K562 (cell line): ENCODE data around the gene KCNJ11. TPM values are rescaled to one million over a fixed set of nuclear protein-coding genes. Genes with fewer than 3 reads are reported as not detected.

Experiments used
- CBX3 ChIP-seq, 2 experiments: IDR thresholded peaks; 1 replicate in 1 of 2; 2 replicates in 1 of 2; pipeline ENCODE4 v1.6.1; 2012; ENCODE audit warnings: inconsistent platforms in 2 of 2, low read length in 2 of 2, borderline replicate concordance in 1 of 2, control low read depth in 1 of 2
- ETV1 ChIP-seq: fragments of 450-650 bp; conservative IDR thresholded peaks from 2 replicates; pipeline ENCODE4 v1.6.1; 2016; ENCODE audit warnings: missing genetic modification characterization, control low read depth, low read depth, missing compliant biosample characterization
- MCM2 ChIP-seq: fragments of 450-650 bp; IDR thresholded peaks from 2 replicates; pipeline ENCODE4 v1.6.1; 2017; ENCODE audit warnings: low read depth, mild to moderate bottlenecking
- MLX ChIP-seq, 2 experiments: fragments of 450-650 bp in 1 of 2; sonication (generic) in 1 of 2; formaldehyde crosslinking; conservative IDR thresholded peaks; 2 replicates each; pipeline versions ENCODE4 v1.4.0 to v1.8.1; 2020 to 2022; ENCODE audit warnings: mild to moderate bottlenecking in 1 of 2, missing genetic modification reagents in 1 of 2
- RBM14 ChIP-seq: fragments of 200-400 bp; formaldehyde crosslinking; IDR thresholded peaks from 2 replicates; pipeline ENCODE4 v1.6.1; 2018; ENCODE audit warnings: low read depth, mild to moderate bottlenecking, low read length, moderate library complexity, borderline replicate concordance; ENCODE audit not compliant: insufficient read depth
- ZC3H11A ChIP-seq: IDR thresholded peaks from 2 replicates; pipeline ENCODE4 v1.6.1; 2012; ENCODE audit warnings: low read depth, low read length, improper control_type of control experiment
- ZNF165 ChIP-seq: fragments of 250-450 bp; sonication (Bioruptor Pico); IDR thresholded peaks from 2 replicates; pipeline ENCODE4 v1.4.0; 2020; ENCODE audit warnings: borderline replicate concordance
- ZNF24 ChIP-seq: fragments of 450-650 bp; IDR thresholded peaks from 2 replicates; pipeline ENCODE4 v1.6.1; 2016
- ZNF551 ChIP-seq: fragments of 250-450 bp; sonication (Bioruptor Pico); IDR thresholded peaks from 2 replicates; pipeline ENCODE4 v1.5.0; 2021; ENCODE audit warnings: mild to moderate bottlenecking, moderate library complexity
- ZNF609 ChIP-seq: sonication (generic); formaldehyde crosslinking; IDR thresholded peaks from 2 replicates; pipeline ENCODE4 v1.8.1; 2023; ENCODE audit warnings: missing genetic modification reagents, mild to moderate bottlenecking, borderline replicate concordance
- polyA plus RNA-seq, 8 experiments: library from polyadenylated mRNA; depleted of rRNA in 4 of 8; stranded (reverse) in 5 of 8; unstranded in 3 of 8; fragments of >200 nt; fragmentation: Nextera tagmentation in 2 of 8; fragmentation: Illumina TruSeq in 1 of 8; extraction: Ambion mirVana in 2 of 8; extraction: Trizol in 1 of 8; gene quantifications; 2 replicates each; pipeline versions ENCODE4 v1.2.1 to v1.2.3, GENCODE V29; 2011 to 2014; ENCODE audit warnings: inconsistent platforms in 1 of 8, missing spikeins in 1 of 8
- total RNA-seq, 7 experiments: library from RNA; depleted of rRNA in 6 of 7; stranded (reverse); fragments of >200 nt in 6 of 7; fragmentation: Illumina TruSeq in 2 of 7; extraction: Trizol in 2 of 7; gene quantifications; 2 replicates each; pipeline versions ENCODE4 v1.2.1 to v1.2.3, GENCODE V29; 2011 to 2021; ENCODE audit warnings: low replicate concordance in 1 of 7
- TF ChIP-seq, protein P1 (sequence below): fragments of 450-650 bp; formaldehyde crosslinking; IDR thresholded peaks from 2 replicates; pipeline ENCODE4 v1.4.0; 2020; ENCODE audit warnings: mild to moderate bottlenecking, moderate library complexity
- TF ChIP-seq, protein P2 (sequence below): fragments of 450-650 bp; IDR thresholded peaks from 2 replicates; pipeline ENCODE4 v1.6.1; 2016; ENCODE audit warnings: low read depth

KCNJ11 gene
- total and polyA plus RNA-seq, 9 of the 15 experiments (the other 6 are each of a cell fraction or from before 2014, with no cell fraction given) = 0.54 to 3.7 (median 0.86) TPM; not detected in 2

DNA sequence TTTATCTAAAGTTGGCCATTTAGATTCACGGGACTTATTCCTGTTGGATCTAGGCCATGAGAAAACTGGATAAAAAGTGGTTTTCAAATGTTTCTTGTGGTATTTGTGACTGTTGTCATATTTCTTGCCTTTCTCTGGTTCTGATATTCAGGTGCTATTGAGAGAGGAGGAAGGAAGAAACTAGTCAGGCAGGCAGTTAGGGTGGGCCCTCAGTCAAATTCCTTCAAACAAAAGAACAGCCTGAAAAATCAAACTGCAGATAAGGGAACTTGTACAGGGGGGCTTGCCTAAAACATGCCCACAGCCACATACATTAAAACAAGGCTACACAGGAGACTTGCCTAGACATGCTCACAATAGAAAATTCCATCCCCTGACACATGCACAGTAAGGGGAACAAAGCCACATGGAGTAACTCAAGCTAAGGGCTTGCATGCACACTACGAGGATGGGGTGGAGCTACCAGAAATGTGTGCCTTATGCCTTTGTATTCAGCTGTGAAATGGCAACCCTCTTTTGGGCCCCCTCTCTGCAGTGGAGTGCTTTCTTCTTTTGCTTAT, 18.7 kb downstream of the KCNJ11 start (continued):
- TF ChIP-seq MLX (CRISPR knock-in tag; conservative IDR thresholded peaks at IDR 0.05) (no peak), MCM2 (no peak), ZNF551 (no peak), ZNF165 (CRISPR knock-in tag) (no peak), RBM14 (no peak), ZNF609 (CRISPR knock-in tag) (no peak), ZC3H11A (no peak), ZNF24 (no peak), CBX3 (IDR thresholded peaks at IDR 0.05; ENCODE audit: borderline replicate concordance in 1 of 2, low read length in 2 of 2) (peak in 1 of 2 experiments; percentile 78; a peak in 2 of 3 replicates), ETV1 (tag) (no peak)
- TF ChIP-seq, protein P1, sequence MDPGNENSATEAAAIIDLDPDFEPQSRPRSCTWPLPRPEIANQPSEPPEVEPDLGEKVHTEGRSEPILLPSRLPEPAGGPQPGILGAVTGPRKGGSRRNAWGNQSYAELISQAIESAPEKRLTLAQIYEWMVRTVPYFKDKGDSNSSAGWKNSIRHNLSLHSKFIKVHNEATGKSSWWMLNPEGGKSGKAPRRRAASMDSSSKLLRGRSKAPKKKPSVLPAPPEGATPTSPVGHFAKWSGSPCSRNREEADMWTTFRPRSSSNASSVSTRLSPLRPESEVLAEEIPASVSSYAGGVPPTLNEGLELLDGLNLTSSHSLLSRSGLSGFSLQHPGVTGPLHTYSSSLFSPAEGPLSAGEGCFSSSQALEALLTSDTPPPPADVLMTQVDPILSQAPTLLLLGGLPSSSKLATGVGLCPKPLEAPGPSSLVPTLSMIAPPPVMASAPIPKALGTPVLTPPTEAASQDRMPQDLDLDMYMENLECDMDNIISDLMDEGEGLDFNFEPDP (CRISPR knock-in tag) = no peak
- TF ChIP-seq, protein P2, sequence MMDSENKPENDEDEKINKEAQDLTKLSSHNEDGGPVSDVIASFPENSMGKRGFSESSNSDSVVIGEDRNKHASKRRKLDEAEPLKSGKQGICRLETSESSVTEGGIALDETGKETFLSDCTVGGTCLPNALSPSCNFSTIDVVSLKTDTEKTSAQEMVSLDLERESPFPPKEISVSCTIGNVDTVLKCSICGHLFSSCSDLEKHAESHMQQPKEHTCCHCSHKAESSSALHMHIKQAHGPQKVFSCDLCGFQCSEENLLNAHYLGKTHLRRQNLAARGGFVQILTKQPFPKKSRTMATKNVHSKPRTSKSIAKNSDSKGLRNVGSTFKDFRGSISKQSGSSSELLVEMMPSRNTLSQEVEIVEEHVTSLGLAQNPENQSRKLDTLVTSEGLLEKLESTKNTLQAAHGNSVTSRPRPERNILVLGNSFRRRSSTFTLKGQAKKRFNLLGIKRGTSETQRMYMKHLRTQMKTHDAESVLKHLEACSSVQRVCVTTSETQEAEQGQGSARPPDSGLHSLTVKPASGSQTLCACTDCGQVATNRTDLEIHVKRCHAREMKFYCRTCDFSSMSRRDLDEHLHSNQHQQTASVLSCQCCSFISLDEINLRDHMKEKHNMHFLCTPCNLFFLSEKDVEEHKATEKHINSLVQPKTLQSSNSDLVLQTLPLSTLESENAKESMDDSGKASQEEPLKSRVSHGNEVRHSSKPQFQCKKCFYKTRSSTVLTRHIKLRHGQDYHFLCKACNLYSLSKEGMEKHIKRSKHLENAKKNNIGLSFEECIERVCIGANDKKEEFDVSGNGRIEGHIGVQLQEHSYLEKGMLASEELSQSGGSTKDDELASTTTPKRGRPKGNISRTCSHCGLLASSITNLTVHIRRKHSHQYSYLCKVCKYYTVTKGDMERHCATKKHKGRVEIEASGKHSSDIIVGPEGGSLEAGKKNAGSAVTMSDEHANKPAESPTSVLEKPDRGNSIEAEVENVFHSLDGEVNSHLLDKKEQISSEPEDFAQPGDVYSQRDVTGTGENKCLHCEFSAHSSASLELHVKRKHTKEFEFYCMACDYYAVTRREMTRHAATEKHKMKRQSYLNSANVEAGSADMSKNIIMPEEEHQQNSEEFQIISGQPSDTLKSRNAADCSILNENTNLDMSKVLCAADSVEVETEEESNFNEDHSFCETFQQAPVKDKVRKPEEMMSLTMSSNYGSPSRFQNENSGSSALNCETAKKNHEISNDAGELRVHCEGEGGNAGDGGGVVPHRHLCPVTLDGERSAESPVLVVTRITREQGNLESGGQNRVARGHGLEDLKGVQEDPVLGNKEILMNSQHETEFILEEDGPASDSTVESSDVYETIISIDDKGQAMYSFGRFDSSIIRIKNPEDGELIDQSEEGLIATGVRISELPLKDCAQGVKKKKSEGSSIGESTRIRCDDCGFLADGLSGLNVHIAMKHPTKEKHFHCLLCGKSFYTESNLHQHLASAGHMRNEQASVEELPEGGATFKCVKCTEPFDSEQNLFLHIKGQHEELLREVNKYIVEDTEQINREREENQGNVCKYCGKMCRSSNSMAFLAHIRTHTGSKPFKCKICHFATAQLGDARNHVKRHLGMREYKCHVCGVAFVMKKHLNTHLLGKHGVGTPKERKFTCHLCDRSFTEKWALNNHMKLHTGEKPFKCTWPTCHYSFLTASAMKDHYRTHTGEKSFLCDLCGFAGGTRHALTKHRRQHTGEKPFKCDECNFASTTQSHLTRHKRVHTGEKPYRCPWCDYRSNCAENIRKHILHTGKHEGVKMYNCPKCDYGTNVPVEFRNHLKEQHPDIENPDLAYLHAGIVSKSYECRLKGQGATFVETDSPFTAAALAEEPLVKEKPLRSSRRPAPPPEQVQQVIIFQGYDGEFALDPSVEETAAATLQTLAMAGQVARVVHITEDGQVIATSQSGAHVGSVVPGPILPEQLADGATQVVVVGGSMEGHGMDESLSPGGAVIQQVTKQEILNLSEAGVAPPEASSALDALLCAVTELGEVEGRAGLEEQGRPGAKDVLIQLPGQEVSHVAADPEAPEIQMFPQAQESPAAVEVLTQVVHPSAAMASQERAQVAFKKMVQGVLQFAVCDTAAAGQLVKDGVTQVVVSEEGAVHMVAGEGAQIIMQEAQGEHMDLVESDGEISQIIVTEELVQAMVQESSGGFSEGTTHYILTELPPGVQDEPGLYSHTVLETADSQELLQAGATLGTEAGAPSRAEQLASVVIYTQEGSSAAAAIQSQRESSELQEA = no peak
